Psoas muscle (tissue), 8 donors: ENCODE measurements around the gene CMTM5. TPM values are rescaled to one million over a fixed set of nuclear protein-coding genes. Genes with fewer than 3 reads are reported as not detected.

Source experiments
- ATAC-seq, 4 donors: fragments of 200-7000 bp; cut with Tn5 transposase; one replicate each; pipeline ENCODE4 v1.9.1; 2020; ENCODE audit warnings: moderate library complexity in 3 of 4, mild to moderate bottlenecking in 2 of 4
- DNase-seq, 2 donors: peaks; one replicate each; pipeline ENCODE4 v3.0.0-alpha.2; 2020
- H3K27ac ChIP-seq: fragments of 200-600 bp; one replicate; pipeline ENCODE4 v1.8.0; 2022
- H3K27me3 ChIP-seq, 3 donors: fragments of 200-600 bp in 1 of 3; one replicate each; pipeline versions ENCODE4 v1.6.1 to v1.8.0; 2013 to 2022; ENCODE audit warnings: low read length in 2 of 3, mild to moderate bottlenecking in 2 of 3, moderate library complexity in 1 of 3; ENCODE audit not compliant: insufficient read depth in 3 of 3
- H3K36me3 ChIP-seq, 2 donors: fragments of 200-600 bp in 1 of 2; one replicate each; pipeline versions ENCODE4 v1.6.1 to v1.8.0; 2013 to 2022; ENCODE audit warnings: low read depth in 1 of 2, mild to moderate bottlenecking in 1 of 2, moderate library complexity in 1 of 2; ENCODE audit not compliant: insufficient read depth in 1 of 2
- H3K4me1 ChIP-seq: fragments of 200-600 bp; one replicate; pipeline ENCODE4 v1.8.0; 2022
- H3K4me3 ChIP-seq: fragments of 200-600 bp; one replicate; pipeline ENCODE4 v1.8.0; 2022; ENCODE audit warnings: mild to moderate bottlenecking
- H3K9me3 ChIP-seq: fragments of 200-600 bp; one replicate; pipeline ENCODE4 v1.8.0; 2022
- WGBS, 3 donors: extraction: QIAGEN DNeasy Blood & Tissue Kit; methylation state at CpG; one replicate each; pipeline versions ENCODE4 v1.1.6 to v1.1.7; 2013; 5-methylcytosine and 5-hydroxymethylcytosine counted together
- intact Hi-C, 2 donors: fragments of 100-400 bp; cut with DNase I; formaldehyde crosslinking; loops; one replicate each; pipeline versions ENCODE4 v1.11.0 to v1.14.2; 2022
- polyA plus RNA-seq, 3 donors: library from polyadenylated mRNA; stranded (reverse); fragments of 200-250 nt; gene quantifications; one replicate each; pipeline ENCODE4 v1.2.3, GENCODE V29; 2013
- total RNA-seq, 4 donors: library from RNA; stranded (reverse); fragmentation: NEBNext Ultra II Directional in 2 of 4; extraction: Animal tissue kit (Norgen Biotek cat#: 25700) in 2 of 4; gene quantifications; one replicate each; pipeline versions ENCODE4 v1.2.1 to v1.2.4, GENCODE V29; 2021 to 2023
- TF ChIP-seq, protein P1 (sequence below): fragments of 200-600 bp; IDR thresholded peaks from one replicate; pipeline ENCODE4 v1.8.0; 2022; ENCODE audit warnings: antibody characterized with exemption
- donor health status: healthy with polysubstance abuse.
- donor health status: DM: no; HTN: no; CAD: no; lungs with moderate emphysema.
- donor health status: Bipolar disorder and iron deficiency.
- donor health status: healthy.
- donor health status: DM: yes; HTN: yes; CAD: no.
- donor health status: DM: no; HTN: no; CAD: no.
- donor health status: DM: no; HTN: no; CAD: no.
- donor health status: DM: yes; HTN: yes; CAD: no.

The CMTM5 gene
- total and polyA plus RNA-seq, 7 donors, result 0.20 to 0.63 (median 0.32) TPM; not detected in 4

- Histone ChIP-seq H3K4me1 (peaks cover 11% of the 10 kb centered on the region), H3K9me3 (no peaks in the 10 kb centered on the region), H3K27ac (no peak overlapping the region), H3K27me3 (peaks cover 2 to 33% (median 7%) of the 10 kb centered on the region in 3 donors), H3K36me3 (no peaks in the 10 kb centered on the region), H3K4me3 (no peak overlapping the region)
- no peak for DNase-seq
- 84 to 87% (median 86%) methylated on average over 6 of the region's 6 CpGs for WGBS, 3 donors
- TF ChIP-seq, protein P1, sequence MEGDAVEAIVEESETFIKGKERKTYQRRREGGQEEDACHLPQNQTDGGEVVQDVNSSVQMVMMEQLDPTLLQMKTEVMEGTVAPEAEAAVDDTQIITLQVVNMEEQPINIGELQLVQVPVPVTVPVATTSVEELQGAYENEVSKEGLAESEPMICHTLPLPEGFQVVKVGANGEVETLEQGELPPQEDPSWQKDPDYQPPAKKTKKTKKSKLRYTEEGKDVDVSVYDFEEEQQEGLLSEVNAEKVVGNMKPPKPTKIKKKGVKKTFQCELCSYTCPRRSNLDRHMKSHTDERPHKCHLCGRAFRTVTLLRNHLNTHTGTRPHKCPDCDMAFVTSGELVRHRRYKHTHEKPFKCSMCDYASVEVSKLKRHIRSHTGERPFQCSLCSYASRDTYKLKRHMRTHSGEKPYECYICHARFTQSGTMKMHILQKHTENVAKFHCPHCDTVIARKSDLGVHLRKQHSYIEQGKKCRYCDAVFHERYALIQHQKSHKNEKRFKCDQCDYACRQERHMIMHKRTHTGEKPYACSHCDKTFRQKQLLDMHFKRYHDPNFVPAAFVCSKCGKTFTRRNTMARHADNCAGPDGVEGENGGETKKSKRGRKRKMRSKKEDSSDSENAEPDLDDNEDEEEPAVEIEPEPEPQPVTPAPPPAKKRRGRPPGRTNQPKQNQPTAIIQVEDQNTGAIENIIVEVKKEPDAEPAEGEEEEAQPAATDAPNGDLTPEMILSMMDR, result no peak
- intact Hi-C loops, result no loop called here
- ATAC-seq, result no peak
Measured at GRCh38 chr14:23348297-23348655, 28.6 kb upstream of the CMTM5 start.

DNA sequence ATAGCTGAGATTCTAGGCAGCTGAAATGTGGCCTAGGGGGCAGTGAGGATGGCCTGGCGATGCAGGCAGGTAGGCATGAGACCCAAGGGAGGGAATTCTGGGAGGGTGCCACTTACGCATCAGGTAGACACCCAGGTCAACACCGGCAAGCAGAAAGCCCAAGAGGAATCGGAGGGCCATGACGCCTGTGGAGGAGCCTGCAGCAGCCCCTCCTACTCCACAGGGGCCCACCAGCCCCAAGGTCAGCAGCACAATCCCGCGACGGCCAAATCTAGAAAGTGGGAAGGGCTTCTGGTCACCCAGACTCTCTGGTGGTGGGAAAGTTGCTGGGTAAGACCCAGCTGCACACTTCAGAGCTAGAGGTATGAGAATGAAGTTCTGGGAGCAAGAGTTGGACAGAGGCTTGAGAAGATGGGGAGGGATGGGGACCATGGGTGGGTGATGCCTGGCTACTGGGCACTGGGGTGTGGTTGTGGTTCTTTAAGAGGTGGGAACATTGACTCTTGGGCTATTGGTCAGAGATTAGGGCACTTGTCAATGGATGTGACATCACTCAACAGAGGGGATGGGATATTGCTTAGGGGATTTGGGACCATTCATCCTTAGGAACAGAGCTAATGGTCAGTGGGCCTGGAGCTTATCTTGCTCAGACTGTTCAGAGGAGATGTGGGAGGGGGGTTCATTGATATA is 27.5 kb upstream of the CMTM5 start:
- 89 to 94% (median 92%) methylated on average over 8 of the region's 8 CpGs for WGBS, 3 donors
- H3K4me3 ChIP-seq, result no peak overlapping the region
- H3K4me1 ChIP-seq, result peaks cover 11% of the 10 kb centered on the region
- ATAC-seq (no peak), DNase-seq (no peak)
- peaks cover 4 to 43% (median 7%) of the 10 kb centered on the region in 3 donors for H3K27me3 ChIP-seq
- H3K9me3 ChIP-seq, result no peaks in the 10 kb centered on the region
- TF ChIP-seq, protein P1, result no peak
- intact Hi-C loops, result no loop called here
- no peak overlapping the region for H3K27ac ChIP-seq
- H3K36me3 ChIP-seq, result no peaks in the 10 kb centered on the region

- no peaks in the 10 kb centered on the region for H3K36me3 ChIP-seq
- H3K27ac ChIP-seq, result no peak overlapping the region
- peak overlapping the region; percentile 70 for H3K4me3 ChIP-seq
- intact Hi-C loops, result no loop called here
- TF ChIP-seq, protein P1, result no peak
- DNase-seq, result no peak
- peaks cover 11% of the 10 kb centered on the region for H3K4me1 ChIP-seq
- H3K27me3 ChIP-seq, result peaks cover 4 to 53% (median 10%) of the 10 kb centered on the region in 3 donors
- no peaks in the 10 kb centered on the region for H3K9me3 ChIP-seq
- peak in 3 of 4 donors; percentile 22 to 28 (median 28) for ATAC-seq
- WGBS, 3 donors, result 8 to 13% (median 13%) methylated on average over 41 to 61 of the region's 61 CpGs
Measured at GRCh38 chr14:23351681-23352505, 25.0 kb upstream of the CMTM5 start.

DNA sequence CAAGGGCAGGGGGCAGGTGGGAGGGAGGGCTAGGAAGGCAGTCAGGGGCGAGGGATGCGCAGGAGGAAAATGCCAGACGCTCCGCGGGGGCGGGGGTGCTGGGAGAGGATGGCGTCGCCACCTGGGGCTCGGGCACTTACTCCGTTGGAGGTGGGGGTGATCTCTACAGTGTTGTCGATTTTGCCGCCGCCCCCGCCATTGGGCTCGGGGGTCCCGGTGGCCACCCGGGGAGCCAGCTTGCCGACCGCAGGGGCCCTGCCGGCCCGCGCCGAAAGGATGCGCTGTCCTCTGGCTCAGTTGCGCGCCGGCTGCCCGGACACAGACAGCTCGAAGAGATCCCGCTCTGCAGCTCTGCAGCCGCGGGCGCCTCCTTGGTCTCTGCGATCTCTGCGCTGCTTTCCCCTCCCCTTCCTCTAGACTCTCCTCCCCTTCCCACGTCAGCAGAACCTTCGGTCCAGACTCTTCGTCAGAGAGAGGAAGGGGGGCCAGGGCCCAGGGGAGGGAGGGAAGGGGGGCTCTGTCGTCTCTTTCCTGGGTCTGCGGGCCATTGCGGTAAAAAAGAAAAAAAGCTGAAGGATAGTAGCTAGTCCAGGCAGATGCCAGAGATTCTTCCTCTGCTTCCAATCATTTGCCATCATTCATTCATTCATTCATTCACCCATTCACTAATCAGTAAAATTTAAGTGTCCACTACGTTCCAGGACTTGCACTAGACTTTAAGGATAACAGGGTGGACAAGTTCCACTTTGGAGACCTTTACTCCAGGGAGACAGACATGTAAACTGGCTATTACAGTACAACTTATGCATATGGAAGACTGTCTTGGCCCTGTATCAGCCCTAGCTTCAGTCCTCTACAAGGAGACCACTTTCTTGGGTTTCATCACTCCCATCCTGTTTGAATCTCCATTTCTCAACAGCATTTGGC is 24.1 kb upstream of the CMTM5 start, which contains the start of gene SLC22A17:
Gene SLC22A17 (minus strand): TSS at position 382 of the 927 bp plus-strand sequence.
- intact Hi-C loops, result no loop called here
- Histone ChIP-seq H3K27me3 (peaks cover 4 to 53% (median 10%) of the 10 kb centered on the region in 3 donors), H3K4me1 (peaks cover 11% of the 10 kb centered on the region), H3K27ac (no peak within 1 kb of the TSS), H3K36me3 (no peaks in the 10 kb centered on the region), H3K9me3 (no peaks in the 10 kb centered on the region), H3K4me3 (peak within 1 kb of the TSS; percentile 70)
- TF ChIP-seq, protein P1, result no peak
- WGBS, 3 donors, result 1 to 3% (median 2%) methylated on average over 20 to 42 of the region's 42 CpGs
- ATAC-seq (peak; percentile 68 to 84 (median 78)), DNase-seq (peak; percentile 69 to 84)
